Thyroid gland (tissue), 4 donors: ENCODE data around the gene PSME1. TPM values are rescaled to one million over a fixed set of nuclear protein-coding genes. Genes with fewer than 3 reads are reported as not detected.

Experiments
- DNase-seq, 2 donors: peaks; one replicate each; pipeline ENCODE4 v3.0.0-alpha.2; 2019
- H3K27ac ChIP-seq, 3 donors: fragments of 200-600 bp; sonication (generic); 1 replicate in 2 of 3; 2 replicates in 1 of 3; pipeline ENCODE4 v1.5.1; 2016 to 2019; ENCODE audit warnings: mild to moderate bottlenecking in 1 of 3, moderate library complexity in 1 of 3
- H3K27me3 ChIP-seq: fragments of 200-600 bp; sonication (generic); one replicate; pipeline ENCODE4 v1.5.1; 2019
- H3K36me3 ChIP-seq, 2 donors: fragments of 200-600 bp; sonication (generic); one replicate each; pipeline ENCODE4 v1.5.1; 2016 to 2019
- H3K4me1 ChIP-seq, 2 donors: fragments of 200-600 bp; sonication (generic); one replicate each; pipeline ENCODE4 v1.5.1; 2017 to 2019
- H3K4me3 ChIP-seq, 3 donors: fragments of 200-600 bp; sonication (generic); replicated peaks in 1 of 3; 1 replicate in 2 of 3; 2 replicates in 1 of 3; pipeline ENCODE4 v1.5.1; 2016; ENCODE audit warnings: mild to moderate bottlenecking in 1 of 3
- H3K9me3 ChIP-seq: fragments of 200-600 bp; sonication (generic); one replicate; pipeline ENCODE4 v1.5.1; 2017
- CTCF ChIP-seq, 6 experiments: fragments of 200-600 bp in 3 of 6; fragments of 450-650 bp in 3 of 6; sonication (generic) in 3 of 6; IDR thresholded peaks; one replicate each; pipeline ENCODE4 v1.5.1; 2016 to 2019; ENCODE audit warnings: antibody characterized with exemption in 6 of 6, mild to moderate bottlenecking in 2 of 6, inconsistent platforms in 1 of 6, moderate library complexity in 1 of 6
- POLR2A ChIP-seq, 2 donors: fragments of 450-650 bp; IDR thresholded peaks; one replicate each; pipeline ENCODE4 v1.6.1; 2017; ENCODE audit warnings: antibody characterized with exemption in 2 of 2, mild to moderate bottlenecking in 2 of 2, moderate library complexity in 1 of 2
- WGBS, 2 donors: methylation state at CpG; one replicate each; pipeline ENCODE4 v1.1.5; 2017; 5-methylcytosine and 5-hydroxymethylcytosine counted together
- intact Hi-C: fragments of 100-400 bp; cut with DNase I; formaldehyde crosslinking; loops from one replicate; pipeline ENCODE4 v1.15.1; 2023
- total RNA-seq, 4 donors: library from RNA; depleted of rRNA; stranded (reverse); fragments of >200 nt; gene quantifications; one replicate each; pipeline ENCODE4 v1.2.3, GENCODE V29; 2016

The PSME1 gene
- total RNA-seq, 4 donors from 2014 or later, result 117 to 193 (median 186) TPM

GRCh38 chr14:24144451-24144850 is 8.5 kb downstream of the PSME1 start:
- no peak for TF ChIP-seq POLR2A (IDR thresholded peaks at IDR 0.05)
- TF ChIP-seq CTCF (IDR thresholded peaks at IDR 0.05), result no peak
- Histone ChIP-seq H3K27me3 (no peaks in the 10 kb centered on the region), H3K27ac (no peak overlapping the region), H3K9me3 (no peaks in the 10 kb centered on the region), H3K4me1 (peaks cover 28 to 32% of the 10 kb centered on the region in 2 donors), H3K36me3 (peaks cover 4% of the 10 kb centered on the region in 2 donors), H3K4me3 (no peak overlapping the region)
- intact Hi-C loops, result no loop called here
- DNase-seq, result no peak
- WGBS, 2 donors, result 85 to 89% methylated on average over 1 of the region's 1 CpG

- H3K27ac ChIP-seq, result no peak overlapping the region
- H3K9me3 ChIP-seq, result no peaks in the 10 kb centered on the region
- DNase-seq, result no peak
- 89 to 100% methylated on average over 2 of the region's 2 CpGs for WGBS, 2 donors
- intact Hi-C loops, result no loop called here
- H3K4me1 ChIP-seq, result peaks cover 24% of the 10 kb centered on the region in 2 donors
- H3K36me3 ChIP-seq, result peaks cover 6 to 7% of the 10 kb centered on the region in 2 donors
- H3K27me3 ChIP-seq, result no peaks in the 10 kb centered on the region
- no peak for TF ChIP-seq POLR2A (IDR thresholded peaks at IDR 0.05)
- no peak for TF ChIP-seq CTCF (IDR thresholded peaks at IDR 0.05)
- no peak overlapping the region for H3K4me3 ChIP-seq
Observed at GRCh38 chr14:24145219-24145618, 9.2 kb downstream of the PSME1 start.

- Histone ChIP-seq H3K9me3 (no peaks in the 10 kb centered on the region), H3K27me3 (no peaks in the 10 kb centered on the region), H3K27ac (peak overlapping the region; percentile 37 to 75 (median 70)), H3K36me3 (peaks cover 10 to 11% of the 10 kb centered on the region in 2 donors), H3K4me3 (peak overlapping the region; percentile 28 to 83 (median 58)), H3K4me1 (peaks cover 22 to 23% of the 10 kb centered on the region in 2 donors)
- DNase-seq, result no peak
- intact Hi-C loops, result no loop called here
- TF ChIP-seq CTCF (IDR thresholded peaks at IDR 0.05) (no peak), POLR2A (IDR thresholded peaks at IDR 0.05) (no peak)
- 20 to 23% methylated on average over 9 of the region's 9 CpGs for WGBS, 2 donors
Observed at GRCh38 chr14:24145690-24146452, 9.9 kb downstream of the PSME1 start.

- peak within 1 kb of the TSS; percentile 58 to 83 (median 83) for H3K4me3 ChIP-seq
- H3K36me3 ChIP-seq, result peaks cover 16 to 18% of the 10 kb centered on the region in 2 donors
- H3K27ac ChIP-seq, result peak within 1 kb of the TSS; percentile 37 to 75 (median 70)
- DNase-seq, result peak; percentile 99
- WGBS, 2 donors, result 0 to 1% methylated on average over 17 to 25 of the region's 25 CpGs
- no peaks in the 10 kb centered on the region for H3K9me3 ChIP-seq
- H3K27me3 ChIP-seq, result no peaks in the 10 kb centered on the region
- peaks cover 22 to 23% of the 10 kb centered on the region in 2 donors for H3K4me1 ChIP-seq
- no peak for TF ChIP-seq CTCF (IDR thresholded peaks at IDR 0.05)
- TF ChIP-seq POLR2A (IDR thresholded peaks at IDR 0.05), result peak in 1 of 2 donors; percentile 58
- intact Hi-C loops, result no loop called here
Observed at GRCh38 chr14:24146453-24146977, 10.5 kb downstream of the PSME1 start, which contains the start of gene PSME2. Gene PSME2, minus strand, starts transcription at chr14:24146610. Its CDS starts 29 bp downstream, at chr14:24146581.
